SK-N-SH treated with all-trans-retinoic acid at 6 μM for 48 hours (cell line): ENCODE data around the gene SCFD2.

Experiments used
- CSDC2 ChIP-seq: fragments of 250-450 bp; sonication (Bioruptor Pico); IDR thresholded peaks from 2 replicates; pipeline ENCODE4 v1.5.0; 2020; ENCODE audit warnings: mild to moderate bottlenecking, moderate library complexity
- ISL1 ChIP-seq: fragments of 250-450 bp; sonication (Bioruptor Pico); IDR thresholded peaks from 2 replicates; pipeline ENCODE4 v2.1.2; 2022; ENCODE audit warnings: mild to moderate bottlenecking, moderate library complexity
- OSR1 ChIP-seq: fragments of 250-450 bp; sonication (Bioruptor Pico); IDR thresholded peaks from 2 replicates; pipeline ENCODE4 v1.8.0; 2022; ENCODE audit warnings: moderate library complexity, mild to moderate bottlenecking, inconsistent platforms
- PATZ1 ChIP-seq: fragments of 250-450 bp; sonication (Bioruptor Pico); IDR thresholded peaks from 2 replicates; pipeline ENCODE4 v1.8.0; 2020; ENCODE audit warnings: mild to moderate bottlenecking, moderate library complexity, borderline replicate concordance
- PPARA ChIP-seq: fragments of 250-450 bp; sonication (Bioruptor Pico); IDR thresholded peaks from 2 replicates; pipeline ENCODE4 v1.5.0; 2020; ENCODE audit warnings: mild to moderate bottlenecking, borderline replicate concordance
- SNAI2 ChIP-seq: fragments of 250-450 bp; sonication (Bioruptor Pico); IDR thresholded peaks from 2 replicates; pipeline ENCODE4 v1.5.0; 2020; ENCODE audit warnings: mild to moderate bottlenecking, moderate library complexity
- TCF4 ChIP-seq: fragments of 250-450 bp; sonication (Bioruptor Pico); IDR thresholded peaks from 2 replicates; pipeline ENCODE4 v1.8.0; 2021; ENCODE audit warnings: mild to moderate bottlenecking, moderate library complexity, borderline replicate concordance
- ZFP3 ChIP-seq: fragments of 250-450 bp; sonication (Bioruptor Pico); IDR thresholded peaks from 2 replicates; pipeline ENCODE4 v1.5.0; 2020; ENCODE audit warnings: mild to moderate bottlenecking, moderate library complexity
- ZFP30 ChIP-seq: fragments of 450-650 bp; formaldehyde crosslinking; IDR thresholded peaks from 2 replicates; pipeline ENCODE4 v1.5.0; 2022; ENCODE audit warnings: mild to moderate bottlenecking, moderate library complexity
- ZNF565 ChIP-seq: fragments of 450-650 bp; formaldehyde crosslinking; conservative IDR thresholded peaks from 2 replicates; pipeline ENCODE4 v1.5.0; 2020; ENCODE audit warnings: low read depth, mild to moderate bottlenecking, moderate library complexity
- TF ChIP-seq, protein P1 (sequence below): fragments of 250-450 bp; sonication (Bioruptor Pico); IDR thresholded peaks from 2 replicates; pipeline ENCODE4 v1.5.1; 2020; ENCODE audit warnings: low read depth, mild to moderate bottlenecking, moderate library complexity

DNA sequence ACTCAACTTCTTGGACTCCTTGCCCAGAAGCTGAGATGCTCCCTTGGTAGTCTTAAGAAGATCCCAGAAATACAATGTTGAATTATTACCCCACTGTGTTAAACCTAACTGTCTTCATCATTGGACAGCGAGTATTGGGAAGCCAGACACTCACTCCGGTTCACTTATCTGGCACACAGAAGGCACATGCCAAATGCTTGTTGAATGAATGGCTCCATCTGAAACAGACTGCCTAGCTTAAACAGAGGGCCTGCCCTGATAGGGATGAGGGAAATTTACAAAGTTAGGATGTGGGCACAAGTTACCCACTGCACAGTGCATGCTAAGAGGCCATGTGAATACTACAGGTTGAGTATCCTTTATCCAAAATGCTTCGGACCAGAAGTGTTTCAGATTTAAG, 424.4 kb downstream of the SCFD2 start:
- TF ChIP-seq ISL1 (CRISPR knock-in tag), result no peak
- TF ChIP-seq SNAI2 (CRISPR knock-in tag), result no peak
- TF ChIP-seq PATZ1 (CRISPR knock-in tag), result no peak
- TF ChIP-seq ZNF565 (CRISPR knock-in tag), result no peak
- TF ChIP-seq ZFP30 (CRISPR knock-in tag), result no peak
- TF ChIP-seq, protein P1, sequence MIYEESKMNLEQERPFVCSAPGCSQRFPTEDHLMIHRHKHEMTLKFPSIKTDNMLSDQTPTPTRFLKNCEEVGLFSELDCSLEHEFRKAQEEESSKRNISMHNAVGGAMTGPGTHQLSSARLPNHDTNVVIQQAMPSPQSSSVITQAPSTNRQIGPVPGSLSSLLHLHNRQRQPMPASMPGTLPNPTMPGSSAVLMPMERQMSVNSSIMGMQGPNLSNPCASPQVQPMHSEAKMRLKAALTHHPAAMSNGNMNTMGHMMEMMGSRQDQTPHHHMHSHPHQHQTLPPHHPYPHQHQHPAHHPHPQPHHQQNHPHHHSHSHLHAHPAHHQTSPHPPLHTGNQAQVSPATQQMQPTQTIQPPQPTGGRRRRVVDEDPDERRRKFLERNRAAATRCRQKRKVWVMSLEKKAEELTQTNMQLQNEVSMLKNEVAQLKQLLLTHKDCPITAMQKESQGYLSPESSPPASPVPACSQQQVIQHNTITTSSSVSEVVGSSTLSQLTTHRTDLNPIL (CRISPR knock-in tag), result no peak
- TF ChIP-seq ZFP3, result no peak
- no peak for TF ChIP-seq PPARA (CRISPR knock-in tag)
- TF ChIP-seq OSR1 (CRISPR knock-in tag), result no peak
- TF ChIP-seq TCF4 (CRISPR knock-in tag), result no peak
- TF ChIP-seq CSDC2 (CRISPR knock-in tag), result no peak
